Thyroid gland (tissue), 4 donors: Measurements from ENCODE around the gene WDR86. TPM values are rescaled to one million over a fixed set of nuclear protein-coding genes. Genes with fewer than 3 reads are reported as not detected.
A peak's percentile ranks its signal among the peaks of the same experiment; 100 is the strongest.

Experiments
- DNase-seq, 2 donors: peaks; one replicate each; pipeline ENCODE4 v3.0.0-alpha.2; 2019
- H3K27ac ChIP-seq, 3 donors: fragments of 200-600 bp; sonication (generic); 1 replicate in 2 of 3; 2 replicates in 1 of 3; pipeline ENCODE4 v1.5.1; 2016 to 2019; ENCODE audit warnings: mild to moderate bottlenecking in 1 of 3, moderate library complexity in 1 of 3
- H3K27me3 ChIP-seq: fragments of 200-600 bp; sonication (generic); one replicate; pipeline ENCODE4 v1.5.1; 2019
- H3K36me3 ChIP-seq, 2 donors: fragments of 200-600 bp; sonication (generic); one replicate each; pipeline ENCODE4 v1.5.1; 2016 to 2019
- H3K4me1 ChIP-seq, 2 donors: fragments of 200-600 bp; sonication (generic); one replicate each; pipeline ENCODE4 v1.5.1; 2017 to 2019
- H3K4me3 ChIP-seq, 3 donors: fragments of 200-600 bp; sonication (generic); replicated peaks in 1 of 3; 1 replicate in 2 of 3; 2 replicates in 1 of 3; pipeline ENCODE4 v1.5.1; 2016; ENCODE audit warnings: mild to moderate bottlenecking in 1 of 3
- H3K9me3 ChIP-seq: fragments of 200-600 bp; sonication (generic); one replicate; pipeline ENCODE4 v1.5.1; 2017
- CTCF ChIP-seq, 6 experiments: fragments of 200-600 bp in 3 of 6; fragments of 450-650 bp in 3 of 6; sonication (generic) in 3 of 6; IDR thresholded peaks; one replicate each; pipeline ENCODE4 v1.5.1; 2016 to 2019; ENCODE audit warnings: antibody characterized with exemption in 6 of 6, mild to moderate bottlenecking in 2 of 6, inconsistent platforms in 1 of 6, moderate library complexity in 1 of 6
- POLR2A ChIP-seq, 2 donors: fragments of 450-650 bp; IDR thresholded peaks; one replicate each; pipeline ENCODE4 v1.6.1; 2017; ENCODE audit warnings: antibody characterized with exemption in 2 of 2, mild to moderate bottlenecking in 2 of 2, moderate library complexity in 1 of 2
- WGBS, 2 donors: methylation state at CpG; one replicate each; pipeline ENCODE4 v1.1.5; 2017; 5-methylcytosine and 5-hydroxymethylcytosine counted together
- intact Hi-C: fragments of 100-400 bp; cut with DNase I; formaldehyde crosslinking; loops from one replicate; pipeline ENCODE4 v1.15.1; 2023
- total RNA-seq, 4 donors: library from RNA; depleted of rRNA; stranded (reverse); fragments of >200 nt; gene quantifications; one replicate each; pipeline ENCODE4 v1.2.3, GENCODE V29; 2016

Gene WDR86
- total RNA-seq, 4 donors from 2014 or later, result 99.5 to 203 (median 142) TPM

- Histone ChIP-seq H3K27me3 (no peaks in the 10 kb centered on the region), H3K4me1 (peaks cover 26 to 29% of the 10 kb centered on the region in 2 donors), H3K4me3 (no peak overlapping the region), H3K9me3 (no peaks in the 10 kb centered on the region), H3K27ac (peak overlapping the region in 2 of 3 donors; percentile 46 to 60), H3K36me3 (no peaks in the 10 kb centered on the region)
- DNase-seq, result peak; percentile 59 to 62
- TF ChIP-seq CTCF (IDR thresholded peaks at IDR 0.05), result no peak
- no peak for TF ChIP-seq POLR2A (IDR thresholded peaks at IDR 0.05)
- 55 to 71% methylated on average over 17 to 18 of the region's 18 CpGs for WGBS, 2 donors
- intact Hi-C loops, result loop anchor here (5.0 kb wide), 1 partner anchor 32 kb away; no protein-coding TSS in a partner anchor
Measured at GRCh38 chr7:151404216-151405011, 5.4 kb downstream of the WDR86 start.

GRCh38 chr7:151403764-151404163, 6.1 kb downstream of the WDR86 start:
- intact Hi-C loops, result no loop called here
- Histone ChIP-seq H3K4me3 (no peak overlapping the region), H3K36me3 (no peaks in the 10 kb centered on the region)

GRCh38 chr7:151402029-151402835, 7.6 kb downstream of the WDR86 start:
- Histone ChIP-seq H3K9me3 (no peaks in the 10 kb centered on the region), H3K4me1 (peaks cover 22 to 23% of the 10 kb centered on the region in 2 donors), H3K27ac (no peak overlapping the region), H3K4me3 (no peak overlapping the region), H3K36me3 (no peaks in the 10 kb centered on the region), H3K27me3 (no peaks in the 10 kb centered on the region)
- 97% methylated on average over 16 of the region's 16 CpGs for WGBS, 2 donors
- no peak for TF ChIP-seq CTCF (IDR thresholded peaks at IDR 0.05)
- TF ChIP-seq POLR2A (IDR thresholded peaks at IDR 0.05), result no peak
- DNase-seq, result no peak
- intact Hi-C loops, result no loop called here

More at GRCh38 chr7:151403764-151404163, 6.1 kb downstream of the WDR86 start:
- H3K27me3 ChIP-seq, result no peaks in the 10 kb centered on the region
- peak overlapping the region; percentile 43 to 60 (median 44) for H3K27ac ChIP-seq
- DNase-seq, result peak; percentile 55 to 62
- H3K9me3 ChIP-seq, result no peaks in the 10 kb centered on the region
- no peak for TF ChIP-seq CTCF (IDR thresholded peaks at IDR 0.05)
- TF ChIP-seq POLR2A (IDR thresholded peaks at IDR 0.05), result no peak
- H3K4me1 ChIP-seq, result peaks cover 26 to 29% of the 10 kb centered on the region in 2 donors
- WGBS, 2 donors, result 53 to 59% methylated on average over 9 of the region's 9 CpGs

- intact Hi-C loops, result no loop called here
- H3K27me3 ChIP-seq, result no peaks in the 10 kb centered on the region
- no peak overlapping the region for H3K4me3 ChIP-seq
- no peak for DNase-seq
- H3K27ac ChIP-seq, result no peak overlapping the region
- no peaks in the 10 kb centered on the region for H3K9me3 ChIP-seq
- peaks cover 22 to 26% of the 10 kb centered on the region in 2 donors for H3K4me1 ChIP-seq
- TF ChIP-seq CTCF (IDR thresholded peaks at IDR 0.05) (no peak), POLR2A (IDR thresholded peaks at IDR 0.05) (no peak)
- WGBS, 2 donors, result 73 to 79% methylated on average over 14 of the region's 14 CpGs
- H3K36me3 ChIP-seq, result no peaks in the 10 kb centered on the region
Measured at GRCh38 chr7:151400626-151401315, 9.1 kb downstream of the WDR86 start.
